Neural progenitor cell (in vitro differentiated cells): ENCODE data around the gene LMF2. TPM values are rescaled to one million over a fixed set of nuclear protein-coding genes. Genes with fewer than 3 reads are reported as not detected.

ENCODE experiments used
- DNase-seq: peaks from one replicate; pipeline ENCODE4 v3.0.0-alpha.2; 2016; ENCODE audit warnings: low spot score
- H2AFZ ChIP-seq: fragments of 200-600 bp; sonication (generic); replicated peaks from 2 replicates; pipeline ENCODE4 v1.6.1; 2016; ENCODE audit warnings: antibody characterized with exemption
- H3F3A ChIP-seq: fragments of 200-600 bp; sonication (generic); 2 replicates; pipeline ENCODE4 v1.6.1; 2016; ENCODE audit warnings: antibody characterized with exemption, low read depth
- H3K27ac ChIP-seq: fragments of 200-600 bp; sonication (generic); 2 replicates; pipeline ENCODE4 v1.5.1; 2016; ENCODE audit warnings: mild to moderate bottlenecking
- H3K27me3 ChIP-seq: fragments of 200-600 bp; sonication (generic); 2 replicates; pipeline ENCODE4 v1.6.1; 2016; ENCODE audit warnings: mild to moderate bottlenecking, moderate library complexity
- H3K36me3 ChIP-seq: fragments of 200-600 bp; sonication (generic); 2 replicates; pipeline ENCODE4 v1.5.1; 2016
- H3K4me1 ChIP-seq: fragments of 200-600 bp; sonication (generic); 2 replicates; pipeline ENCODE4 v1.6.1; 2016; ENCODE audit warnings: mixed run types
- H3K4me2 ChIP-seq: fragments of 200-600 bp; sonication (generic); 2 replicates; pipeline ENCODE4 v1.6.1; 2016
- H3K4me3 ChIP-seq: fragments of 200-600 bp; sonication (generic); 2 replicates; pipeline ENCODE4 v1.5.1; 2016
- H3K79me2 ChIP-seq: fragments of 200-600 bp; sonication (generic); 2 replicates; pipeline ENCODE4 v1.6.1; 2016; ENCODE audit warnings: low read depth
- H3K9ac ChIP-seq: fragments of 200-600 bp; sonication (generic); 2 replicates; pipeline ENCODE4 v1.6.1; 2016
- H3K9me3 ChIP-seq: fragments of 200-600 bp; sonication (generic); 2 replicates; pipeline ENCODE4 v1.5.1; 2016; ENCODE audit warnings: low read depth
- H4K20me1 ChIP-seq: fragments of 200-600 bp; sonication (generic); 2 replicates; pipeline ENCODE4 v1.6.1; 2016; ENCODE audit warnings: low read depth
- H3K27ac Mint-ChIP-seq: 3 replicates; pipeline ENCODE4 v1.8.0; 2021; ENCODE audit warnings: mixed read lengths
- H3K27me3 Mint-ChIP-seq: 2 replicates; pipeline ENCODE4 v1.8.0; 2022; ENCODE audit warnings: low read depth, mild to moderate bottlenecking, inconsistent platforms, moderate library complexity, mixed read lengths; ENCODE audit not compliant: insufficient read depth
- H3K36me3 Mint-ChIP-seq: 3 replicates; pipeline ENCODE4 v1.8.0; 2021; ENCODE audit warnings: mixed read lengths
- H3K4me1 Mint-ChIP-seq: 3 replicates; pipeline ENCODE4 v1.8.0; 2021; ENCODE audit warnings: mixed read lengths
- H3K4me3 Mint-ChIP-seq: 3 replicates; pipeline ENCODE4 v1.8.0; 2021; ENCODE audit warnings: mild to moderate bottlenecking, moderate library complexity, mixed read lengths
- H3K9me3 Mint-ChIP-seq: 3 replicates; pipeline ENCODE4 v1.8.0; 2020; ENCODE audit warnings: mixed read lengths
- CTCF ChIP-seq: fragments of 200-600 bp; sonication (generic); IDR thresholded peaks from 2 replicates; pipeline ENCODE4 v1.5.1; 2017; ENCODE audit warnings: antibody characterized with exemption, mild to moderate bottlenecking
- EZH2 ChIP-seq: fragments of 200-600 bp; sonication (generic); IDR thresholded peaks from 2 replicates; pipeline ENCODE4 v1.6.1; 2017; ENCODE audit warnings: antibody characterized with exemption, mild to moderate bottlenecking, moderate library complexity
- EZH2phosphoT487 ChIP-seq: fragments of 200-600 bp; sonication (generic); IDR thresholded peaks from 2 replicates; pipeline ENCODE4 v1.6.1; 2017; ENCODE audit warnings: antibody characterized with exemption
- total RNA-seq: library from RNA; depleted of rRNA; stranded (reverse); fragments of >200 nt; gene quantifications from 2 replicates; pipeline ENCODE4 v1.2.3, GENCODE V29; 2015; ENCODE audit warnings: low replicate concordance

The LMF2 gene
- total RNA-seq, 1 donor from 2014 or later = 7.1 TPM

GRCh38 chr22:50483977-50484853 lies 23.3 kb downstream of the LMF2 start:
- H3K4me3 ChIP-seq = no peak overlapping the region
- no peaks in the 10 kb centered on the region for H3K36me3 Mint-ChIP-seq
- no peak overlapping the region for H3K27ac ChIP-seq
- H3K9ac ChIP-seq = no peak overlapping the region
- H3K27ac Mint-ChIP-seq = peak overlapping the region; percentile 88
- peaks cover 24% of the 10 kb centered on the region for H3K27me3 Mint-ChIP-seq
- no peaks in the 10 kb centered on the region for H3K9me3 ChIP-seq
- H3K9me3 Mint-ChIP-seq = peaks cover 2% of the 10 kb centered on the region
- no peak overlapping the region for H3K4me2 ChIP-seq
- no peaks in the 10 kb centered on the region for H3K79me2 ChIP-seq
- DNase-seq = no peak
- peaks cover 2% of the 10 kb centered on the region for H3K4me1 Mint-ChIP-seq
- peaks cover 30% of the 10 kb centered on the region for H3K27me3 ChIP-seq
- no peak overlapping the region for H2AFZ ChIP-seq
- H3K4me3 Mint-ChIP-seq = no peak overlapping the region
- H3K36me3 ChIP-seq = no peaks in the 10 kb centered on the region
- no peaks in the 10 kb centered on the region for H4K20me1 ChIP-seq
- H3K4me1 ChIP-seq = no peaks in the 10 kb centered on the region
- TF ChIP-seq CTCF (no peak), EZH2phosphoT487 (no peak), EZH2 (no peak)
- H3F3A ChIP-seq = peaks cover 3% of the 10 kb centered on the region

- Histone ChIP-seq H3K9me3 (no peaks in the 10 kb centered on the region), H3K4me1 (no peaks in the 10 kb centered on the region), H3K9ac (no peak overlapping the region), H2AFZ (no peak overlapping the region), H4K20me1 (no peaks in the 10 kb centered on the region), H3K4me2 (no peak overlapping the region), H3F3A (peaks cover 3% of the 10 kb centered on the region), H3K79me2 (no peaks in the 10 kb centered on the region), H3K36me3 (no peaks in the 10 kb centered on the region), H3K27ac (no peak overlapping the region), H3K27me3 (peaks cover 36% of the 10 kb centered on the region), H3K4me3 (no peak overlapping the region)
- peaks cover 31% of the 10 kb centered on the region for H3K27me3 Mint-ChIP-seq
- peaks cover 2% of the 10 kb centered on the region for H3K4me1 Mint-ChIP-seq
- no peak overlapping the region for H3K4me3 Mint-ChIP-seq
- H3K9me3 Mint-ChIP-seq = peaks cover 2% of the 10 kb centered on the region
- no peaks in the 10 kb centered on the region for H3K36me3 Mint-ChIP-seq
- DNase-seq = no peak
- no peak overlapping the region for H3K27ac Mint-ChIP-seq
- TF ChIP-seq EZH2 = no peak
- TF ChIP-seq EZH2phosphoT487 = no peak
- no peak for TF ChIP-seq CTCF
Observed at GRCh38 chr22:50483556-50483955, 23.9 kb downstream of the LMF2 start.

- H3K27me3 Mint-ChIP-seq = peaks cover 33% of the 10 kb centered on the region
- Histone ChIP-seq H3K27me3 (peaks cover 37% of the 10 kb centered on the region), H3K4me3 (no peak overlapping the region), H3K79me2 (no peaks in the 10 kb centered on the region), H3K9me3 (no peaks in the 10 kb centered on the region), H3K4me2 (no peak overlapping the region), H3K4me1 (no peaks in the 10 kb centered on the region), H3K9ac (no peak overlapping the region), H3K36me3 (no peaks in the 10 kb centered on the region), H4K20me1 (no peaks in the 10 kb centered on the region), H2AFZ (no peak overlapping the region), H3K27ac (no peak overlapping the region), H3F3A (peaks cover 3% of the 10 kb centered on the region)
- no peak overlapping the region for H3K4me3 Mint-ChIP-seq
- DNase-seq = no peak
- peaks cover 2% of the 10 kb centered on the region for H3K9me3 Mint-ChIP-seq
- peaks cover 2% of the 10 kb centered on the region for H3K4me1 Mint-ChIP-seq
- H3K27ac Mint-ChIP-seq = no peak overlapping the region
- TF ChIP-seq EZH2phosphoT487 (no peak), CTCF (no peak)
- no peaks in the 10 kb centered on the region for H3K36me3 Mint-ChIP-seq
Observed at GRCh38 chr22:50483106-50483505, 24.4 kb downstream of the LMF2 start.
